Spleen (tissue), 11 donors: Measurements from ENCODE around the gene UBAP2L. TPM values are rescaled to one million over a fixed set of nuclear protein-coding genes. Genes with fewer than 3 reads are reported as not detected.

ENCODE experiments used
- DNase-seq: peaks from one replicate; pipeline ENCODE4 v3.0.0-alpha.2; 2020
- H3K27ac ChIP-seq, 8 donors: fragments of 200-600 bp; sonication (generic) in 7 of 8; 1 replicate in 4 of 8; 2 replicates in 4 of 8; pipeline versions ENCODE4 v1.5.0 to v1.8.0; 2016 to 2021; ENCODE audit warnings: inconsistent platforms in 4 of 8, mild to moderate bottlenecking in 4 of 8, moderate library complexity in 1 of 8
- H3K27me3 ChIP-seq, 7 donors: fragments of 200-600 bp; sonication (generic) in 6 of 7; replicated peaks in 1 of 7; 1 replicate in 4 of 7; 2 replicates in 3 of 7; pipeline versions ENCODE4 v1.5.0 to v1.8.0; 2016 to 2021; ENCODE audit warnings: inconsistent platforms in 3 of 7, mild to moderate bottlenecking in 1 of 7
- H3K36me3 ChIP-seq, 6 donors: fragments of 200-600 bp; sonication (generic) in 5 of 6; 1 replicate in 4 of 6; 2 replicates in 2 of 6; pipeline versions ENCODE4 v1.5.0 to v1.8.0; 2016 to 2021; ENCODE audit warnings: inconsistent platforms in 2 of 6
- H3K4me1 ChIP-seq, 6 donors: fragments of 200-600 bp; sonication (generic) in 5 of 6; 1 replicate in 3 of 6; 2 replicates in 3 of 6; pipeline versions ENCODE4 v1.5.0 to v1.8.0; 2016 to 2021; ENCODE audit warnings: inconsistent platforms in 3 of 6
- H3K4me3 ChIP-seq, 8 donors: fragments of 200-600 bp; sonication (generic) in 7 of 8; 1 replicate in 4 of 8; 2 replicates in 4 of 8; pipeline versions ENCODE4 v1.5.0 to v1.8.0; 2016 to 2021; ENCODE audit warnings: inconsistent platforms in 4 of 8, mild to moderate bottlenecking in 4 of 8, moderate library complexity in 2 of 8
- H3K9me3 ChIP-seq, 8 donors: fragments of 200-600 bp; sonication (generic) in 7 of 8; 1 replicate in 4 of 8; 2 replicates in 4 of 8; pipeline versions ENCODE4 v1.5.0 to v1.8.0; 2016 to 2021; ENCODE audit warnings: inconsistent platforms in 4 of 8
- POLR2A ChIP-seq, 3 donors: fragments of 450-650 bp; IDR thresholded peaks; one replicate each; pipeline ENCODE4 v1.5.1; 2017; ENCODE audit warnings: antibody characterized with exemption in 3 of 3, mild to moderate bottlenecking in 1 of 3
- POLR2AphosphoS5 ChIP-seq, 3 donors: sonication (generic); formaldehyde crosslinking; IDR thresholded peaks; one replicate each; pipeline ENCODE4 v1.5.1; 2017; ENCODE audit warnings: antibody characterized with exemption in 3 of 3
- WGBS, 5 donors: extraction: QIAGEN DNeasy Blood & Tissue Kit in 3 of 5; methylation state at CpG; one replicate each; pipeline versions ENCODE4 v1.1.5 to v1.1.7; 2013 to 2018; 5-methylcytosine and 5-hydroxymethylcytosine counted together
- intact Hi-C: fragments of 100-400 bp; cut with DNase I; formaldehyde crosslinking; loops from one replicate; pipeline ENCODE4 v1.15.0; 2023; ENCODE audit warnings: low total_unique reads
- polyA plus RNA-seq, 3 donors: library from polyadenylated mRNA; stranded (reverse); fragments of 200-250 nt; gene quantifications; one replicate each; pipeline ENCODE4 v1.2.1, GENCODE V29; 2013
- total RNA-seq, 7 donors: library from RNA; depleted of rRNA in 3 of 7; stranded (reverse); fragments of >200 nt in 3 of 7; fragmentation: NEBNext Ultra II Directional in 4 of 7; extraction: Animal tissue kit (Norgen Biotek cat#: 25700) in 4 of 7; gene quantifications; one replicate each; pipeline versions ENCODE4 v1.1.0 to v1.2.1, GENCODE V29; 2016 to 2021
- TF ChIP-seq, protein P1 (sequence below), 11 experiments: fragments of 200-600 bp in 7 of 11; fragments of 450-650 bp in 4 of 11; sonication (generic) in 4 of 11; IDR thresholded peaks in 8 of 11; conservative IDR thresholded peaks in 3 of 11; 1 replicate in 7 of 11; 2 replicates in 4 of 11; pipeline versions ENCODE4 v1.4.0 to v1.8.0; 2016 to 2021; ENCODE audit warnings: antibody characterized with exemption in 11 of 11, inconsistent platforms in 4 of 11, mild to moderate bottlenecking in 1 of 11
- donor health status: healthy with polysubstance abuse.
- donor health status: DM: no; HTN: no; CAD: no; lungs with moderate emphysema.
- donor health status: DM: no; HTN: no; CAD: no.
- donor health status: Bipolar disorder and iron deficiency.
- donor health status: healthy.
- donor health status: DM: no; HTN: no; CAD: no.
- donor health status: DM: yes; HTN: yes; CAD: no.

UBAP2L gene
- total and polyA plus RNA-seq, 10 donors, result 36.8 to 156 (median 97.2) TPM

DNA sequence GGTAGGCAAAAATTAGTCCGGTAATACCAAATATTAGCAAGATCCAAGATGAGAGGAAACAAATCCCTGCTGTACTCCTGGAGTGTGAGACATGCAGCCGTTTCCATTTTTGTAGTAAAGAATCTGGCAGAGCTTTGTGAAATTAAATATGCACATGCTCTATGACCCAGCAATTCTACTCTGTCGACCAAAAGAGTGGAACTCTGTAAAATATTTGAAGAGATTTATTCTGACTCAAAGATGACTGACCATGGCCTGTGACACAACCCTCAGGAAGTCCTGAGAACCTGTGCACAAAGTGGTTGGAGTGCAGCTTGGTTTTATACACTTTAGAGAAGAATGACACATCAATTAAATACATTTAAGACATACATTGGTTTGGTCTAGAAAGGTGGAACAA lies 67.9 kb downstream of the UBAP2L start:
- no peak for TF ChIP-seq POLR2A (IDR thresholded peaks at IDR 0.05)
- TF ChIP-seq, protein P1, sequence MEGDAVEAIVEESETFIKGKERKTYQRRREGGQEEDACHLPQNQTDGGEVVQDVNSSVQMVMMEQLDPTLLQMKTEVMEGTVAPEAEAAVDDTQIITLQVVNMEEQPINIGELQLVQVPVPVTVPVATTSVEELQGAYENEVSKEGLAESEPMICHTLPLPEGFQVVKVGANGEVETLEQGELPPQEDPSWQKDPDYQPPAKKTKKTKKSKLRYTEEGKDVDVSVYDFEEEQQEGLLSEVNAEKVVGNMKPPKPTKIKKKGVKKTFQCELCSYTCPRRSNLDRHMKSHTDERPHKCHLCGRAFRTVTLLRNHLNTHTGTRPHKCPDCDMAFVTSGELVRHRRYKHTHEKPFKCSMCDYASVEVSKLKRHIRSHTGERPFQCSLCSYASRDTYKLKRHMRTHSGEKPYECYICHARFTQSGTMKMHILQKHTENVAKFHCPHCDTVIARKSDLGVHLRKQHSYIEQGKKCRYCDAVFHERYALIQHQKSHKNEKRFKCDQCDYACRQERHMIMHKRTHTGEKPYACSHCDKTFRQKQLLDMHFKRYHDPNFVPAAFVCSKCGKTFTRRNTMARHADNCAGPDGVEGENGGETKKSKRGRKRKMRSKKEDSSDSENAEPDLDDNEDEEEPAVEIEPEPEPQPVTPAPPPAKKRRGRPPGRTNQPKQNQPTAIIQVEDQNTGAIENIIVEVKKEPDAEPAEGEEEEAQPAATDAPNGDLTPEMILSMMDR (IDR thresholded peaks at IDR 0.05 in 8 of 11, conservative IDR thresholded peaks at IDR 0.05 in 3 of 11), result no peak
- TF ChIP-seq POLR2AphosphoS5 (IDR thresholded peaks at IDR 0.05), result no peak
- no peaks in the 10 kb centered on the region for H3K4me1 ChIP-seq
- no peak overlapping the region for H3K4me3 ChIP-seq
- peaks cover 0 to 6% (median 3%) of the 10 kb centered on the region in 8 donors for H3K9me3 ChIP-seq
- no peak for DNase-seq
- 64 to 75% (median 72%) methylated on average over 3 of the region's 3 CpGs for WGBS, 5 donors
- H3K27ac ChIP-seq, result no peak overlapping the region
- no peaks in the 10 kb centered on the region for H3K27me3 ChIP-seq
- H3K36me3 ChIP-seq, result no peaks in the 10 kb centered on the region
- intact Hi-C loops, result no loop called here

DNA sequence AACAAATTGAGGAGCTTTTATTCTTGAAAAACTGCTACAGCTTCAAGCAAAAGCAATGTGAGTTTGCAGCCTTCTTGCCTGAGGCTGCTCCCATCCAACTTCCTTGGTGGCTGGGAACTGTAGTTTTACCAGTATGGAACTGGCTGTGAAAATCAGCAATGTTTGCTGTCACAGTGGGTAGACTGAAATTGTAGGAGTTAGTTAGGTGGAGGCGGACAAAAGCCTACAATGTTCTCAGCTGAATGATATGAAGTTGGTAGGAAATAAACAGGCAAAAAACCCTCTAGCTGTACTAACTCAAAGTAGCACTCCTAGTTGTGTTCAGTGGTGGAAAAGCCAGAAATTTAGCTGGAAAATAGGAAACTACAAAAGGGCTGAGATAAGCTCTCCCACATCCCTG lies 70.2 kb downstream of the UBAP2L start:
- DNase-seq, result no peak
- Histone ChIP-seq H3K27ac (no peak overlapping the region), H3K4me3 (no peak overlapping the region), H3K4me1 (no peaks in the 10 kb centered on the region), H3K9me3 (peaks cover 2 to 29% (median 25%) of the 10 kb centered on the region in 8 donors), H3K27me3 (no peaks in the 10 kb centered on the region), H3K36me3 (no peaks in the 10 kb centered on the region)
- 82 to 96% (median 93%) methylated on average over 1 of the region's 1 CpG for WGBS, 5 donors
- intact Hi-C loops, result no loop called here
- TF ChIP-seq, protein P1 (IDR thresholded peaks at IDR 0.05 in 8 of 11, conservative IDR thresholded peaks at IDR 0.05 in 3 of 11), result no peak
- no peak for TF ChIP-seq POLR2AphosphoS5 (IDR thresholded peaks at IDR 0.05)
- TF ChIP-seq POLR2A (IDR thresholded peaks at IDR 0.05), result no peak

DNA sequence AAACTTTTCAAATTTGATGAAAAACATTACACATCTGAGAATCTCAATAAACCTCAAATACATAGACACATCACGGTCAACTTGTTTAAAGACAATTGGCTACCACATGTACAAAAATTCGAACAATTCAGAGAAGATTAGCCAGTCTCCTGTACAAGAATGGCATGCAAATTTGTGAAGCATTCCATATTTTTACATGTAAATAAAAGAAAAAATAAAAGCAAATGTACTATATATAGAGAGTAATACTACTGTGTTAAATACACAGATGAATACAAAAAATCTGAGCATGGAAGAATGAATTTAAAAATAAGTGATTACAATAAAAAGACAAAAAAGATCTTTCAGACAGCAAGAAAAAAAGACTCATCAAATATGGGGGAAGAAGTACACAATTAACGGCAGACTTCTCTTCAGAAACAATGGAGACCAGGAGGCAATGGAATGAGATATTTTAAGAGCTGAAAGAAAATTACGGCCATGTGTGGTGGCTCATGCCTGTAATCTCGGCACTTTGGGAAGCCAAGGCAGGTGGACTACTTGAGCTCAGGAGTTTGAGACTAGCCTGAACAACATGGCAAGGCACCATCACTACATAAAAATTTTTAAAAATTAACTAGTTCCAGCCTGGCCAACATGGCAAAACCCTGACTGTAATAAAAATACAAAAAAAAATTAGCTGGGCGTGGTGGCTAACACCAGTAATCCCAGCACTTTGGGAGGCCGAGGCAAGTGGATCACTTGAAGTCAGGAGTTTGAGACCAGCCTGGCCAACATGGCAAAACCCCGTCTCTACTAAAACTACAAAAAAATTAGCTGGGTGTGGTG lies 74.9 kb downstream of the UBAP2L start:
- TF ChIP-seq POLR2A (IDR thresholded peaks at IDR 0.05) (no peak), POLR2AphosphoS5 (IDR thresholded peaks at IDR 0.05) (no peak)
- TF ChIP-seq, protein P1 (IDR thresholded peaks at IDR 0.05 in 8 of 11, conservative IDR thresholded peaks at IDR 0.05 in 3 of 11), result no peak
- intact Hi-C loops, result no loop called here

DNA sequence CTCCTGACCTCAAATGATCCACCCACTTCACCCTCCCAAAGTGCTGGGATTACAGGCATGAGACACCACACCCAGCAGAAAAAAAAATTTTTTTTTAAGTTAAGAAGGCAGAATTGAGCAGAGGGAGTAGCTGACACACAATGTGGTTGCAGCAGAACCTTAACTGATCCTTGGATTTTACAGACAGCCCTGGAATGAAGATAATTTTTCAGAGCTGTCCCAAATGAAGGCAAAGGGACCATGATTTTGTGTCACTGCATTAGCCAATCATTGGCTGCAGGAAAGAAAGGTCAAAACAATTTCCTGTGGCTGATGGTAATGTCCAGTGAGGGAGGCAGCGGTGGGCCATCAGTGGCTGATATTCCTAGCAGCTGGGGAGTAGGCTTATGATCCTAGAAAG lies 80.8 kb downstream of the UBAP2L start:
- Histone ChIP-seq H3K36me3 (no peaks in the 10 kb centered on the region), H3K27me3 (no peaks in the 10 kb centered on the region), H3K27ac (no peak overlapping the region), H3K4me3 (no peak overlapping the region), H3K9me3 (peaks cover 0 to 9% (median 6%) of the 10 kb centered on the region in 8 donors), H3K4me1 (no peaks in the 10 kb centered on the region)
- no peak for DNase-seq
- TF ChIP-seq, protein P1 (IDR thresholded peaks at IDR 0.05 in 8 of 11, conservative IDR thresholded peaks at IDR 0.05 in 3 of 11), result no peak
- no peak for TF ChIP-seq POLR2A (IDR thresholded peaks at IDR 0.05)
- no peak for TF ChIP-seq POLR2AphosphoS5 (IDR thresholded peaks at IDR 0.05)
- 65 to 82% (median 74%) methylated on average over 1 of the region's 1 CpG for WGBS, 5 donors
- intact Hi-C loops, result no loop called here

More for the DNA sequence above, 74.9 kb downstream of the UBAP2L start:
- no peaks in the 10 kb centered on the region for H3K27me3 ChIP-seq
- 82 to 86% (median 85%) methylated on average over 8 of the region's 8 CpGs for WGBS, 5 donors
- no peaks in the 10 kb centered on the region for H3K4me1 ChIP-seq
- H3K4me3 ChIP-seq, result no peak overlapping the region
- no peaks in the 10 kb centered on the region for H3K36me3 ChIP-seq
- no peak overlapping the region for H3K27ac ChIP-seq
- no peak for DNase-seq
- peaks cover 3 to 44% (median 37%) of the 10 kb centered on the region in 8 donors for H3K9me3 ChIP-seq
